H9 (cell line): ENCODE results near the gene LYPD6. TPM values are rescaled to one million over a fixed set of nuclear protein-coding genes. Genes with fewer than 3 reads are reported as not detected.

ENCODE experiments used
- DNase-seq: peaks from one replicate; pipeline ENCODE4 v3.0.0-alpha.2; 2017
- H2AFZ ChIP-seq: one replicate; pipeline ENCODE4 v1.6.1; 2013; ENCODE audit warnings: mild to moderate bottlenecking, low read length, control low read depth, moderate library complexity
- H2AK5ac ChIP-seq: 2 replicates; pipeline ENCODE4 v1.6.1; 2013; ENCODE audit warnings: low read length, control low read depth, mixed read lengths; ENCODE audit not compliant: insufficient read length
- H2BK120ac ChIP-seq: one replicate; pipeline ENCODE4 v1.6.1; 2013; ENCODE audit warnings: low read depth, mild to moderate bottlenecking, low read length, control low read depth, inconsistent platforms; ENCODE audit not compliant: poor library complexity, severe bottlenecking
- H2BK12ac ChIP-seq: 2 replicates; pipeline ENCODE4 v1.6.1; 2013; ENCODE audit warnings: low read length, control low read depth, mixed read lengths, low read depth; ENCODE audit not compliant: insufficient read length
- H2BK15ac ChIP-seq: 2 replicates; pipeline ENCODE4 v1.6.1; 2013; ENCODE audit warnings: low read depth, low read length, control low read depth
- H2BK20ac ChIP-seq: one replicate; pipeline ENCODE4 v1.6.1; 2013; ENCODE audit warnings: low read depth, mild to moderate bottlenecking, low read length, control low read depth, inconsistent platforms; ENCODE audit not compliant: poor library complexity, severe bottlenecking
- H2BK5ac ChIP-seq: 2 replicates; pipeline ENCODE4 v1.6.1; 2013; ENCODE audit warnings: low read length, control low read depth, mixed read lengths; ENCODE audit not compliant: insufficient read length
- H3K14ac ChIP-seq: 2 replicates; pipeline ENCODE4 v1.6.1; 2013; ENCODE audit warnings: low read length, control low read depth; ENCODE audit not compliant: insufficient read depth
- H3K18ac ChIP-seq: 2 replicates; pipeline ENCODE4 v1.6.1; 2013; ENCODE audit warnings: low read depth, mild to moderate bottlenecking, mixed read lengths, low read length, control low read depth; ENCODE audit not compliant: insufficient read length
- H3K23ac ChIP-seq: 2 replicates; pipeline ENCODE4 v1.6.1; 2013; ENCODE audit warnings: low read length, control low read depth, mixed read lengths, low read depth; ENCODE audit not compliant: insufficient read length
- H3K23me2 ChIP-seq: 2 replicates; pipeline ENCODE4 v1.6.1; 2013; ENCODE audit warnings: low read depth, mild to moderate bottlenecking, mixed read lengths, low read length, control low read depth; ENCODE audit not compliant: insufficient read length, poor library complexity, severe bottlenecking
- H3K27ac ChIP-seq: 2 replicates; pipeline ENCODE4 v1.5.1; 2013; ENCODE audit warnings: low read length, control low read depth, mixed read lengths, low read depth; ENCODE audit not compliant: insufficient read length
- H3K27me3 ChIP-seq: 2 replicates; pipeline ENCODE4 v1.6.1; 2013; ENCODE audit warnings: low read length, control low read depth, inconsistent platforms; ENCODE audit not compliant: insufficient read depth
- H3K4ac ChIP-seq: 2 replicates; pipeline ENCODE4 v1.6.1; 2013; ENCODE audit warnings: low read depth, mild to moderate bottlenecking, control low read depth, inconsistent platforms, low read length, moderate library complexity
- H3K4me1 ChIP-seq: 2 replicates; pipeline ENCODE4 v1.6.1; 2013; ENCODE audit warnings: low read length, control low read depth, inconsistent platforms; ENCODE audit not compliant: insufficient read depth
- H3K4me2 ChIP-seq: 2 replicates; pipeline ENCODE4 v1.6.1; 2013; ENCODE audit warnings: low read length, control low read depth, mixed read lengths; ENCODE audit not compliant: insufficient read length, insufficient read depth
- H3K56ac ChIP-seq: 2 replicates; pipeline ENCODE4 v1.6.1; 2013; ENCODE audit warnings: low read depth, mild to moderate bottlenecking, mixed read lengths, low read length, control low read depth; ENCODE audit not compliant: insufficient read length
- H3K79me1 ChIP-seq: 2 replicates; pipeline ENCODE4 v1.6.1; 2013; ENCODE audit warnings: low read depth, mild to moderate bottlenecking, moderate library complexity, low read length, control low read depth, inconsistent platforms; ENCODE audit not compliant: insufficient read depth, poor library complexity, severe bottlenecking
- H3K79me2 ChIP-seq: 2 replicates; pipeline ENCODE4 v1.6.1; 2013; ENCODE audit warnings: low read length, control low read depth, inconsistent platforms; ENCODE audit not compliant: insufficient read depth
- H3K9ac ChIP-seq: 2 replicates; pipeline ENCODE4 v1.6.1; 2013; ENCODE audit warnings: low read length, control low read depth, mixed read lengths; ENCODE audit not compliant: insufficient read length; ENCODE audit errors: extremely low read depth
- H3K9me3 ChIP-seq: one replicate; pipeline ENCODE4 v1.6.1; 2013; ENCODE audit warnings: low read depth, low read length, inconsistent platforms; ENCODE audit not compliant: control insufficient read depth
- H3T11ph ChIP-seq: one replicate; pipeline ENCODE4 v1.6.1; 2013; ENCODE audit warnings: mild to moderate bottlenecking, low read length, control low read depth, inconsistent platforms
- H4K20me1 ChIP-seq: one replicate; pipeline ENCODE4 v1.6.1; 2013; ENCODE audit not compliant: control insufficient read depth, insufficient read length, insufficient read depth
- H4K5ac ChIP-seq: 2 replicates; pipeline ENCODE4 v1.6.1; 2013; ENCODE audit warnings: low read depth, mild to moderate bottlenecking, mixed read lengths, low read length, control low read depth; ENCODE audit not compliant: insufficient read length
- H4K8ac ChIP-seq: replicated peaks from 2 replicates; pipeline ENCODE4 v1.6.1; 2013; ENCODE audit warnings: low read length, control low read depth, mixed read lengths, low read depth; ENCODE audit not compliant: insufficient read length
- H4K91ac ChIP-seq: 2 replicates; pipeline ENCODE4 v1.6.1; 2013; ENCODE audit warnings: low read depth, mild to moderate bottlenecking, moderate library complexity, mixed read lengths, low read length, control low read depth; ENCODE audit not compliant: insufficient read length
- H3K27ac Mint-ChIP-seq, 3 experiments: 2 replicates in 2 of 3; 3 replicates in 1 of 3; pipeline ENCODE4 v1.8.0; 2020 to 2021; ENCODE audit warnings: mixed read lengths in 3 of 3, mild to moderate bottlenecking in 1 of 3, moderate library complexity in 1 of 3
- H3K27me3 Mint-ChIP-seq: 2 replicates; pipeline ENCODE4 v1.8.0; 2021; ENCODE audit warnings: low read depth, mild to moderate bottlenecking, moderate library complexity, mixed read lengths
- H3K36me3 Mint-ChIP-seq, 3 experiments: 2 replicates in 2 of 3; 3 replicates in 1 of 3; pipeline ENCODE4 v1.8.0; 2020 to 2021; ENCODE audit warnings: low read depth in 3 of 3, mixed read lengths in 3 of 3; ENCODE audit not compliant: insufficient read depth in 1 of 3
- H3K4me1 Mint-ChIP-seq, 2 experiments: 2 replicates each; pipeline ENCODE4 v1.8.0; 2020; ENCODE audit warnings: mixed read lengths in 2 of 2
- H3K4me3 Mint-ChIP-seq, 2 experiments: 2 replicates in 1 of 2; 3 replicates in 1 of 2; pipeline ENCODE4 v1.8.0; 2020 to 2021; ENCODE audit warnings: mild to moderate bottlenecking in 2 of 2, mixed read lengths in 2 of 2, moderate library complexity in 1 of 2
- H3K9me3 Mint-ChIP-seq, 2 experiments: 2 replicates in 1 of 2; 3 replicates in 1 of 2; pipeline ENCODE4 v1.8.0; 2020; ENCODE audit warnings: mild to moderate bottlenecking in 2 of 2, mixed read lengths in 2 of 2, moderate library complexity in 1 of 2
- total RNA-seq: library from RNA; stranded (reverse); gene quantifications from 2 replicates; pipeline ENCODE4 v1.2.1, GENCODE V29; 2021
- TF ChIP-seq, protein P1 (sequence below): fragments of 200-600 bp; sonication (generic); conservative IDR thresholded peaks from 3 replicates; pipeline ENCODE4 v1.8.0; 2021; ENCODE audit warnings: antibody characterized with exemption, mild to moderate bottlenecking

Gene LYPD6
- total RNA-seq, 1 experiment from 2014 or later = 3.0 TPM

DNA sequence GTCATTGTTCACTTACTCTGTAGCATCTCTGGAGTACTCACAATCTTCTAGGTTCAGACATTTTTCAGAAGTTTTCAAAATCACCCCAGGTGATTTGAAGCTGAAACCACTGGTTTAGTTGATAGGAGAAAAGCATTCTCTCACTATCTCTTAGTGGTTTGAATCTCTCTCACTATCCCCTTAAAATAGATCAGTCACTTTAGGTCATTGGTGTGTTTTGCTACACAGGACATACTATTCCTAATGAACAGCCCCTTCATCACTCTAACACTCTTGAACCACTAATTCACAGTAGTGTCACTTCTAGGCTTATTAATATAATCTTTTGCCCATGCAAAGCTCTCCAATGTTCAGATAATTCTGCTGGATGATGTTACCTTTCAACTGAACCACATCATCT is 34.5 kb downstream of the LYPD6 start:
- peaks cover 16 to 44% (median 22%) of the 10 kb centered on the region in 3 experiments for H3K36me3 Mint-ChIP-seq
- no peak overlapping the region for H4K5ac ChIP-seq
- H2BK15ac ChIP-seq = no peak overlapping the region
- H3K4me1 ChIP-seq = peaks cover 2% of the 10 kb centered on the region; the same call in 1 of the 2 replicates
- H4K91ac ChIP-seq = no peak overlapping the region
- no peak overlapping the region for H3K18ac ChIP-seq
- H3K4me1 Mint-ChIP-seq = peaks cover 35 to 42% of the 10 kb centered on the region in 2 experiments
- H3K27me3 Mint-ChIP-seq = no peaks in the 10 kb centered on the region
- H3K4me2 ChIP-seq = no peak overlapping the region
- H3K23ac ChIP-seq = no peak overlapping the region
- H3K56ac ChIP-seq = no peak overlapping the region
- no peaks in the 10 kb centered on the region for H3K27me3 ChIP-seq
- H3K9ac ChIP-seq = no peak overlapping the region
- no peak overlapping the region for H3K27ac ChIP-seq
- no peak overlapping the region for H2BK12ac ChIP-seq
- no peaks in the 10 kb centered on the region for H3K9me3 ChIP-seq
- H3K4me3 Mint-ChIP-seq = no peak overlapping the region
- no peak overlapping the region for H2BK5ac ChIP-seq
- no peak overlapping the region for H3T11ph ChIP-seq
- H3K27ac Mint-ChIP-seq = peak overlapping the region in 1 of 3 experiments; percentile 94; a peak in 2 of 7 replicates
- H3K79me2 ChIP-seq = no peaks in the 10 kb centered on the region
- H4K20me1 ChIP-seq = no peaks in the 10 kb centered on the region
- H2BK120ac ChIP-seq = no peak overlapping the region
- TF ChIP-seq, protein P1, sequence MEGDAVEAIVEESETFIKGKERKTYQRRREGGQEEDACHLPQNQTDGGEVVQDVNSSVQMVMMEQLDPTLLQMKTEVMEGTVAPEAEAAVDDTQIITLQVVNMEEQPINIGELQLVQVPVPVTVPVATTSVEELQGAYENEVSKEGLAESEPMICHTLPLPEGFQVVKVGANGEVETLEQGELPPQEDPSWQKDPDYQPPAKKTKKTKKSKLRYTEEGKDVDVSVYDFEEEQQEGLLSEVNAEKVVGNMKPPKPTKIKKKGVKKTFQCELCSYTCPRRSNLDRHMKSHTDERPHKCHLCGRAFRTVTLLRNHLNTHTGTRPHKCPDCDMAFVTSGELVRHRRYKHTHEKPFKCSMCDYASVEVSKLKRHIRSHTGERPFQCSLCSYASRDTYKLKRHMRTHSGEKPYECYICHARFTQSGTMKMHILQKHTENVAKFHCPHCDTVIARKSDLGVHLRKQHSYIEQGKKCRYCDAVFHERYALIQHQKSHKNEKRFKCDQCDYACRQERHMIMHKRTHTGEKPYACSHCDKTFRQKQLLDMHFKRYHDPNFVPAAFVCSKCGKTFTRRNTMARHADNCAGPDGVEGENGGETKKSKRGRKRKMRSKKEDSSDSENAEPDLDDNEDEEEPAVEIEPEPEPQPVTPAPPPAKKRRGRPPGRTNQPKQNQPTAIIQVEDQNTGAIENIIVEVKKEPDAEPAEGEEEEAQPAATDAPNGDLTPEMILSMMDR = no peak
- no peak overlapping the region for H2AK5ac ChIP-seq
- peaks cover 4 to 13% of the 10 kb centered on the region in 2 experiments; a peak in 4 of 5 replicates for H3K9me3 Mint-ChIP-seq
- H3K14ac ChIP-seq = no peak overlapping the region
- H3K4ac ChIP-seq = no peak overlapping the region
- H2BK20ac ChIP-seq = no peak overlapping the region
- H4K8ac ChIP-seq = no peak overlapping the region
- DNase-seq = no peak
- H3K79me1 ChIP-seq = no peaks in the 10 kb centered on the region
- H2AFZ ChIP-seq = no peak overlapping the region
- H3K23me2 ChIP-seq = no peaks in the 10 kb centered on the region
